ENCODE measurements around the gene TMED5.

Gene TMED5

DNA sequence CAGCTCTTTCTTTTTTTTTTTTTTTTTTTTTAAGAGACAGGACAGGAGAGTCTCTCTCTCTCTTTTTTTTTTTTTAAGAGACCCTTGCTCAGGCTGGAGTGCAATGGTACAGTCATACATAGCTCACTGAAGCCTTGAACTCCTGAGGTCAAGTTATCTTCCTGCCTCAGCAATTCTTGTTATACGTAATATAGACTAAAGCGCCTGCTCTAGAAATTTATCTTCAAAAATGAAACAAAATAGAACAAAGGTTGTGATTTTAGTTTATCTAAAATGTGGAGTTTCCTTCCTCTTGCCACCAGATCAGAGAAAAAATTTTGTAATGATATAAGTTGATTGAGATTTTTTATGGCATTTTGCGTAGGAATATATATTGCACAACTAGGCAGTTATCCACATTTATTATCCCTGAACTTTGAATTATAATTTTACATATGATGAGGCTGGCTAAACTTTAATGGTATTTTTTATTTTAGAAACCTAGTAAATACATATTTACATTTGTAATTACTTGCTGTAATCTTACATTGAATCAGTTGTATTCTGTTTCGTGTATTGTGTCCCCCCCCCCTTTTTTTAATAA is 56.9 kb downstream of the TMED5 start:
- DNase-seq (ENCODE audit: low read depth in 3 of 3) = no peak

DNA sequence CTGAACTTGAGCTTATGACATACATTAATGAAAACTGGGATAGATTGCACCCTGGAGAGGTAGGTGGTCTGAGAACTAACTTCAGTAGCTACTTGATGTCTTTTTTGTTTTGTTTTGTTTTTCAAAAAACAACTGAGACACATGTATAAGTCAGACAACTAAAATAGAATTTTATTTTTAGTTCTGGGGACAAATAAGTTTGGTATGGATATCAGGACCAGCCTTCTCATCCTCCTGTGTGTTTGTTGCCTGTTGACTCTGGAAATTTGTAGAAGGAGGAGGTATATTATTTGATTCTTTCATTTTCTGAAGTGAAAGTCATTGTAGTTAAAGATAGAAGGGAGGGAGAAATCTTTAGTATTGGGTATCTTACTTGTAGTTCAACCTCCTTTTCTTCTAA is 59.6 kb downstream of the TMED5 start:
- DNase-seq (ENCODE audit: low read depth in 3 of 3) = no peak

- DNase-seq (ENCODE audit: low read depth in 3 of 3) = no peak
These were observed 65.8 kb downstream of the TMED5 start for GRCh38 chr1:93114391-93114790.

- DNase-seq (ENCODE audit: low read depth in 3 of 3) = no peak
These were observed 67.1 kb downstream of the TMED5 start for GRCh38 chr1:93113127-93113526.

- no peak for DNase-seq (ENCODE audit: low read depth in 3 of 3)
These were observed 68.7 kb downstream of the TMED5 start for GRCh38 chr1:93111561-93111960.

DNA sequence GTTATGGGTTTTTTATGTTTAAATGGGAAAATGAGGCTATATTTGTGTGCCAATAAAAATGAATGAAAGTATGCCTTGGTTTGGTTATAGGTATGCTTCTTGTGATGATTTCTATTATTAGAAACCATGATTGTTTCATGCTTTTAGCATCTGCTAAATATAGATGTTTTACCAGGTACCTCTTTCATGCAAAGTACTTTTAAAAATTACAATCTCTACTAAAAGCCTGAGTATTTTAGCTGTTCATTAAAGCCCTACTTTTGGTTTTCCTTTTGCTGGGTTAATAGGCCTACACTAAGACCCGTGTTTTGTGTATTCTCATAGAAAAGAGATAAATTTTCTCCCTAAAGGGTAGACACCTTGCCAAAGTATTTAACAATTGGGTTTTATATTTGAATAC is 69.1 kb downstream of the TMED5 start:
- DNase-seq (ENCODE audit: low read depth in 3 of 3) = no peak

DNA sequence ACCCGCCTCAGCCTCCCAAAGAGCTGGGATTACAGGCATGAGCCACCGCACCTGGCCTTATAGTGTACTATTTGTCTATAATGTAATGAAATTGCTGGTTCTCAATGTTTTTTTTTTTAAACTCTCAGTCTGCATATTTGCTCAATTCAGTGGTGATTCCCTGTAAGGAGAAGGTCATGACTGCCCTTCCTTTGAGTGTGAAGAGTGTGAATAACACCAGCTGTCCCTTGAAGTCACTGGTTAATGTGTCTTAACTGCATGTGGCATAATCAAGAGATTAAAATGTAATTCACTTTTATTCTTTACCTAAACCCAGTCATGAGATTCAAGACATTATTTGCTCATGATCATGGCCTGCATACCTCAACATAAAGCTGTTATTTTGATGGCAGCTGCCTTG is 70.6 kb downstream of the TMED5 start:
- DNase-seq (ENCODE audit: low read depth in 3 of 3) = no peak

DNA sequence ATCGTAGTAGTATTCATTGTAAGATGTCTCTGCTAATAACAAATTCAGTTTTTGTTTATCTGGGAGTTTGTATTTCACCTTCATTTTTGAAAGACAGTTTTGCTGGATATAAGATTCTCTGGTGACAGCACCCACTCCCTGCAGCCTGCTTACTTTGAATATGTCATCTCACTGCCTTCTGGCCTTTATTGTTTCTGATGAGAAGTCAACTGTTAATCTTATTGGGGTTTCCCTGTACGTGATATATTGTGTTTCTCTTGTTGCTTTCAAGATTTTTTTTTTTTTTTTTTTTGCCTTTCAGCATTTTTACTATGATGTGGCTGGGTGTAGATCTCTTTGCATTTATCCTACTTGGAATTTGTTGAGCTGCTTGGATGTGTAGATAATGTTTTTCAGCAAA is 71.9 kb downstream of the TMED5 start:
- no peak for DNase-seq (ENCODE audit: low read depth in 3 of 3)

GRCh38 chr1:93107395-93107794 is 72.8 kb downstream of the TMED5 start:
- no peak for DNase-seq (ENCODE audit: low read depth in 3 of 3)

DNA sequence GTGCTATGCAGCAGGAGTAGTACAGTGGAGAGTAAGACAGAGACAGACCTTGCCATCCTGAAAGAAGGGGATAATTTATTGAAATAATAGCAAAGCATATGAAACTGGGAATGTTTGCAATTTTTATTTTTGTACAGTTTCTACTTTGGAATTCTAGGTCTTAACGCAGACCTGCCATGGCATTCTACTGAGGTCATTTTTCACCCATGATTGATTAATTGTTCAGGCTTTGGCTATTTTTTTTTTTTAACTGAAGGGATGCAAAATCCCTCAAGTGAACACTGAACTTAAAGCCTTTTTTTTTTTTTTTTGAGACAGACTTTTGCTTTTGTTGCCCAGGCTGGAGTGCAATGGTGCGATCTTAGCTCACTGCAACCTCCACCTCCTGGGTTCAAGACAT is 74.0 kb downstream of the TMED5 start:
- no peak for DNase-seq (ENCODE audit: low read depth in 3 of 3)

DNA sequence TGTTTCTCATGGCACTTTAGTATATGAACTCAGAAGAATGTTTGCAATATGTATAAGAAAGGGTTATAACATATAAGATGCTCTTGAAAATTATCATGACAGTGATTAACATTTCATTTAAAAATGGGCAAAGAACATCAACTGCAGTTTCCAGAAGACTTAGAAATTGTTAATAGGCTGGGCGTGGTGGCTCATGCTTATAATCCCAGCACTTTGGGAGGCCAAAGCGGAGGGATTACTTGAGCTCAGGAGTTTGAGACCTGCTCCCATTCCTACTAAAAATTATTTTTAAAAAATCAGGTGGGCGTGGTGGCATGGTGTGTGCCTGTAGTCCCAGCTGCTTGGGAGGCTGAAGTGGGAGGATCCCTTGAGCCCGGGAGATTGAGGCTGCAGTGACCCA is 78.1 kb downstream of the TMED5 start:
- no peak for DNase-seq (ENCODE audit: low read depth in 3 of 3)
